GM12878 (cell line): ENCODE results near the gene SEMA3A. TPM values are rescaled to one million over a fixed set of nuclear protein-coding genes. Genes with fewer than 3 reads are reported as not detected.

ENCODE experiments used
- ATF2 ChIP-seq: IDR thresholded peaks from 2 replicates; pipeline ENCODE4 v1.6.1; 2012; ENCODE audit warnings: low read length, inconsistent platforms
- BCL11A ChIP-seq: IDR thresholded peaks from 2 replicates; pipeline ENCODE4 v1.6.1; 2011; ENCODE audit warnings: low read depth, low read length
- BRCA1 ChIP-seq: IDR thresholded peaks from 2 replicates; pipeline ENCODE4 v1.6.1; 2011; ENCODE audit warnings: low read depth, low read length, improper control_type of control experiment
- E2F4 ChIP-seq: IDR thresholded peaks from 2 replicates; pipeline ENCODE4 v1.6.1; 2012; ENCODE audit warnings: low read depth, low read length, improper control_type of control experiment
- E2F8 ChIP-seq: fragments of 450-650 bp; IDR thresholded peaks from 2 replicates; pipeline ENCODE4 v1.6.1; 2018; ENCODE audit warnings: mild to moderate bottlenecking, low read depth, moderate library complexity; ENCODE audit not compliant: partially characterized antibody
- E4F1 ChIP-seq: fragments of 450-650 bp; IDR thresholded peaks from 2 replicates; pipeline ENCODE4 v1.6.1; 2018; ENCODE audit warnings: borderline replicate concordance, mild to moderate bottlenecking; ENCODE audit not compliant: partially characterized antibody
- GATAD2B ChIP-seq: fragments of 450-650 bp; conservative IDR thresholded peaks from 2 replicates; pipeline ENCODE4 v1.6.1; 2017; ENCODE audit warnings: low read depth, mild to moderate bottlenecking, moderate library complexity
- HCFC1 ChIP-seq: fragments of 150-350 bp; IDR thresholded peaks from 2 replicates; pipeline ENCODE4 v1.6.1; 2014; ENCODE audit warnings: low read length
- LARP7 ChIP-seq: fragments of 450-650 bp; IDR thresholded peaks from 2 replicates; pipeline ENCODE4 v1.6.1; 2017; ENCODE audit warnings: mild to moderate bottlenecking
- MEF2A ChIP-seq: IDR thresholded peaks from 2 replicates; pipeline ENCODE4 v1.6.1; 2011; ENCODE audit warnings: low read depth, mild to moderate bottlenecking, low read length, moderate library complexity; ENCODE audit not compliant: insufficient read depth
- NFIC ChIP-seq: IDR thresholded peaks from 2 replicates; pipeline ENCODE4 v1.6.1; 2012; ENCODE audit warnings: low read depth, mild to moderate bottlenecking, inconsistent platforms, low read length, moderate library complexity
- NR2C1 ChIP-seq: fragments of 450-650 bp; IDR thresholded peaks from 2 replicates; pipeline ENCODE4 v1.6.1; 2017; ENCODE audit warnings: antibody characterized with exemption, mild to moderate bottlenecking, moderate library complexity
- POLR2A ChIP-seq: IDR thresholded peaks from 2 replicates; pipeline ENCODE4 v1.6.1; 2011; ENCODE audit warnings: low read depth, mild to moderate bottlenecking, low read length
- RAD51 ChIP-seq: fragments of 450-650 bp; IDR thresholded peaks from 2 replicates; pipeline ENCODE4 v1.6.1; 2016; ENCODE audit warnings: moderate library complexity, mild to moderate bottlenecking, inconsistent platforms
- REST ChIP-seq: IDR thresholded peaks from 2 replicates; pipeline ENCODE4 v1.6.1; 2012; ENCODE audit warnings: mild to moderate bottlenecking, low read depth, low read length
- SMAD1 ChIP-seq: fragments of 450-650 bp; IDR thresholded peaks from 2 replicates; pipeline ENCODE4 v1.6.1; 2018; ENCODE audit warnings: mild to moderate bottlenecking, low read depth; ENCODE audit not compliant: partially characterized antibody
- STAT3 ChIP-seq: IDR thresholded peaks from 2 replicates; pipeline ENCODE4 v1.6.1; 2011; ENCODE audit warnings: low read depth, low read length, improper control_type of control experiment
- TCF3 ChIP-seq: IDR thresholded peaks from 2 replicates; pipeline ENCODE4 v1.6.1; 2012; ENCODE audit warnings: low read depth, mild to moderate bottlenecking, low read length, borderline replicate concordance; ENCODE audit not compliant: insufficient read depth
- YY1 ChIP-seq: IDR thresholded peaks from 2 replicates; pipeline ENCODE4 v1.6.1; 2011; ENCODE audit warnings: low read depth, mild to moderate bottlenecking, low read length
- polyA plus RNA-seq, 11 experiments: library from polyadenylated mRNA; depleted of rRNA in 4 of 11; unstranded in 6 of 11; stranded (reverse) in 5 of 11; fragments of >200 nt; fragmentation: Nextera tagmentation in 4 of 11; fragmentation: Illumina TruSeq in 1 of 11; extraction: Ambion mirVana in 4 of 11; extraction: Trizol in 1 of 11; gene quantifications; 1 replicate in 1 of 11; 2 replicates in 10 of 11; pipeline versions ENCODE4 v1.2.1 to v1.2.3, GENCODE V29; 2011 to 2016; ENCODE audit warnings: inconsistent platforms in 2 of 11, missing spikeins in 2 of 11, low read depth in 1 of 11
- total RNA-seq, 4 experiments: library from RNA; depleted of rRNA in 3 of 4; stranded (reverse); fragments of >200 nt in 3 of 4; fragmentation: Illumina TruSeq in 1 of 4; extraction: Trizol in 1 of 4; gene quantifications; 2 replicates each; pipeline versions ENCODE4 v1.2.1 to v1.2.3, GENCODE V29; 2013 to 2021

The SEMA3A gene
- total and polyA plus RNA-seq, 10 of the 15 experiments (the other 5 are each of a cell fraction or from before 2014, with no cell fraction given): 0.01 to 3.3 (median 0.24) TPM

GRCh38 chr7:83925860-83926259 is 268.7 kb downstream of the SEMA3A start (continued):
- TF ChIP-seq HCFC1 (no peak), BRCA1 (no peak), TCF3 (no peak), NFIC (peak; percentile 86), BCL11A (no peak), REST (no peak), POLR2A (no peak), E2F8 (no peak), YY1 (no peak), STAT3 (no peak), E2F4 (no peak), SMAD1 (no peak), ATF2 (peak; percentile 72; the same call in 1 of the 2 replicates), GATAD2B (no peak), E4F1 (no peak), RAD51 (no peak), LARP7 (no peak), NR2C1 (no peak), MEF2A (peak; percentile 74; the same call in 1 of the 2 replicates)
